GM20431 (cell line): ENCODE results near the gene SORCS2.

Source experiments
- in situ Hi-C: fragments of 300-500 bp; cut with MseI, MboI; formaldehyde crosslinking; loops from one replicate; pipeline ENCODE4 v1.15.0; 2020; ENCODE audit warnings: low sequenced_read_pairs; ENCODE audit not compliant: unreplicated experiment

SORCS2 gene

GRCh38 chr4:7762376-7763030 is 570.2 kb downstream of the SORCS2 start:
- in situ Hi-C loops = no loop called here

- in situ Hi-C loops = no loop called here
Observed at GRCh38 chr4:7763106-7763505, 570.8 kb downstream of the SORCS2 start.

GRCh38 chr4:7763788-7764187 is 571.5 kb downstream of the SORCS2 start:
- in situ Hi-C loops = no loop called here

- in situ Hi-C loops = no loop called here
Observed at GRCh38 chr4:7764466-7764865, 572.1 kb downstream of the SORCS2 start.

GRCh38 chr4:7765666-7766065 is 573.3 kb downstream of the SORCS2 start:
- in situ Hi-C loops = no loop called here

- in situ Hi-C loops = no loop called here
Observed at GRCh38 chr4:7766086-7766485, 573.7 kb downstream of the SORCS2 start.

- in situ Hi-C loops = no loop called here
Observed at GRCh38 chr4:7766661-7767345, 574.5 kb downstream of the SORCS2 start.

GRCh38 chr4:7767526-7767925 is 575.2 kb downstream of the SORCS2 start:
- in situ Hi-C loops = no loop called here

GRCh38 chr4:7767966-7768365 is 575.6 kb downstream of the SORCS2 start:
- in situ Hi-C loops = no loop called here

- in situ Hi-C loops = no loop called here
Observed at GRCh38 chr4:7768736-7769135, 576.4 kb downstream of the SORCS2 start.

GRCh38 chr4:7769396-7770223 is 577.3 kb downstream of the SORCS2 start:
- in situ Hi-C loops = no loop called here

- in situ Hi-C loops = no loop called here
Observed at GRCh38 chr4:7770224-7771050, 578.1 kb downstream of the SORCS2 start.

GRCh38 chr4:7771056-7771455 is 578.7 kb downstream of the SORCS2 start:
- in situ Hi-C loops = no loop called here

- in situ Hi-C loops = no loop called here
Observed at GRCh38 chr4:7771541-7772507, 579.5 kb downstream of the SORCS2 start.

- in situ Hi-C loops = no loop called here
Observed at GRCh38 chr4:7772711-7773385, 580.5 kb downstream of the SORCS2 start.

- in situ Hi-C loops = no loop called here
Observed at GRCh38 chr4:7773401-7774180, 581.3 kb downstream of the SORCS2 start.

- in situ Hi-C loops = no loop called here
Observed at GRCh38 chr4:7774301-7775294, 582.3 kb downstream of the SORCS2 start.
